NAMALWA (cell line): Measurements from ENCODE around the gene WWOX.

Experiments used
- DNase-seq: peaks from one replicate; pipeline ENCODE4 v3.0.0-alpha.2; 2015; ENCODE audit warnings: low spot score

WWOX gene

GRCh38 chr16:78300469-78300868 is 201.0 kb downstream of the WWOX start:
- no peak for DNase-seq

GRCh38 chr16:78303946-78304345 is 204.5 kb downstream of the WWOX start:
- no peak for DNase-seq

- no peak for DNase-seq
Measured at GRCh38 chr16:78306361-78306760, 206.9 kb downstream of the WWOX start.

GRCh38 chr16:78307824-78308528 is 208.5 kb downstream of the WWOX start:
- no peak for DNase-seq

GRCh38 chr16:78309763-78310162 is 210.3 kb downstream of the WWOX start:
- no peak for DNase-seq

- no peak for DNase-seq
Measured at GRCh38 chr16:78310196-78310595, 210.7 kb downstream of the WWOX start.

- no peak for DNase-seq
Measured at GRCh38 chr16:78310990-78311561, 211.6 kb downstream of the WWOX start.

- no peak for DNase-seq
Measured at GRCh38 chr16:78311831-78312230, 212.4 kb downstream of the WWOX start.

GRCh38 chr16:78317564-78318240 is 218.2 kb downstream of the WWOX start:
- no peak for DNase-seq

GRCh38 chr16:78321620-78322360 is 222.3 kb downstream of the WWOX start:
- no peak for DNase-seq

GRCh38 chr16:78323315-78323714 is 223.9 kb downstream of the WWOX start:
- no peak for DNase-seq

- no peak for DNase-seq
Measured at GRCh38 chr16:78324649-78325285, 225.3 kb downstream of the WWOX start.

GRCh38 chr16:78325468-78326352 is 226.3 kb downstream of the WWOX start:
- no peak for DNase-seq

- DNase-seq: no peak
Measured at GRCh38 chr16:78326731-78327130, 227.3 kb downstream of the WWOX start.

GRCh38 chr16:78331731-78332130 is 232.3 kb downstream of the WWOX start:
- no peak for DNase-seq

- DNase-seq: no peak
Measured at GRCh38 chr16:78333808-78334207, 234.4 kb downstream of the WWOX start.

GRCh38 chr16:78340590-78340989 is 241.1 kb downstream of the WWOX start:
- DNase-seq: no peak

- DNase-seq: no peak
Measured at GRCh38 chr16:78348068-78348467, 248.6 kb downstream of the WWOX start.

GRCh38 chr16:78348886-78349285 is 249.4 kb downstream of the WWOX start:
- no peak for DNase-seq

GRCh38 chr16:78352184-78352583 is 252.7 kb downstream of the WWOX start:
- DNase-seq: no peak

GRCh38 chr16:78353640-78354275 is 254.3 kb downstream of the WWOX start:
- DNase-seq: no peak
